ENCODE measurements around the gene SOHLH2. TPM values are rescaled to one million over a fixed set of nuclear protein-coding genes. Genes with fewer than 3 reads are reported as not detected.

SOHLH2 gene
- total RNA-seq, 1 experiment from 2014 or later = 5.8 TPM

DNA sequence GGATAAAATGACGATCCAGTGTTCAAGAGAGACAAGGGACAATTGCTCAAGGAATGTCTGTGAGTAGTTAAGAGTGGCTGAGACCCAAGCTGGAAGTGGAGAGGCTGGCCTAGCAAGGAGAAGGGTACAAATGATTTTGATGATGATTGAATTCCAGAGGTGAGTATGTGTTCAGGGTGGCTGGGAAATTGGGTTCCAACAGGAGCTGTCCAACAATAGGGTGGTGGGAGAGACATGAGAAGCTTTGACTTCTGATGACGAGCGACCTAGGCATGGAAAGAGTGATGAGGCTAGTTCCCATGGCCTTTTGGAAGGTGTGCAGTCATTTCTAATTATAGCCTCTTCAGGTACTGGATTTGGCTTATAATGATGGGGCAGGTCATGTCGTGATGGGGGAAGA is 54.1 kb downstream of the SOHLH2 start:
- Mint-ChIP-seq H3K4me3 (no peak overlapping the region), H3K4me1 (peaks cover 18% of the 10 kb centered on the region), H3K9me3 (no peaks in the 10 kb centered on the region), H3K36me3 (no peaks in the 10 kb centered on the region), H3K27me3 (ENCODE audit: low read depth) (peaks cover 9% of the 10 kb centered on the region), H3K27ac (no peak overlapping the region)
- DNase-seq (ENCODE audit: low spot score) = no peak
- no peak for TF ChIP-seq TCF7 (CRISPR knock-in tag; IDR thresholded peaks at IDR 0.05; ENCODE audit: low read depth)
- no peak for TF ChIP-seq ATF2 (CRISPR knock-in tag; IDR thresholded peaks at IDR 0.05; ENCODE audit: borderline replicate concordance, low read depth)
- TF ChIP-seq, protein P1, sequence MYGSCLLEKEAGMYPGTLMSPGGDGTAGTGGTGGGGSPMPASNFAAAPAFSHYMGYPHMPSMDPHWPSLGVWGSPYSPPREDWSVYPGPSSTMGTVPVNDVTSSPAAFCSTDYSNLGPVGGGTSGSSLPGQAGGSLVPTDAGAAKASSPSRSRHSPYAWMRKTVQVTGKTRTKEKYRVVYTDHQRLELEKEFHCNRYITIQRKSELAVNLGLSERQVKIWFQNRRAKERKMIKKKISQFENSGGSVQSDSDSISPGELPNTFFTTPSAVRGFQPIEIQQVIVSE (CRISPR knock-in tag; IDR thresholded peaks at IDR 0.05; ENCODE audit: borderline replicate concordance) = no peak
- TF ChIP-seq ZNF232 (CRISPR knock-in tag; IDR thresholded peaks at IDR 0.05) = no peak
- no peak for TF ChIP-seq USF2 (CRISPR knock-in tag; IDR thresholded peaks at IDR 0.05)
- no peak for TF ChIP-seq ZNF219 (CRISPR knock-in tag; IDR thresholded peaks at IDR 0.05; ENCODE audit: borderline replicate concordance)
- no peak for TF ChIP-seq NFE2L1 (CRISPR knock-in tag; IDR thresholded peaks at IDR 0.05)
- TF ChIP-seq RORB (CRISPR knock-in tag; IDR thresholded peaks at IDR 0.05) = no peak
- no peak for TF ChIP-seq NFATC4 (CRISPR knock-in tag; IDR thresholded peaks at IDR 0.05)
- no peak for TF ChIP-seq KAT7 (CRISPR knock-in tag; IDR thresholded peaks at IDR 0.05; ENCODE audit: borderline replicate concordance)
- no peak for TF ChIP-seq NR2C2 (CRISPR knock-in tag; IDR thresholded peaks at IDR 0.05)
- no peak for TF ChIP-seq ATF6 (CRISPR knock-in tag; IDR thresholded peaks at IDR 0.05)
- TF ChIP-seq, protein P2, sequence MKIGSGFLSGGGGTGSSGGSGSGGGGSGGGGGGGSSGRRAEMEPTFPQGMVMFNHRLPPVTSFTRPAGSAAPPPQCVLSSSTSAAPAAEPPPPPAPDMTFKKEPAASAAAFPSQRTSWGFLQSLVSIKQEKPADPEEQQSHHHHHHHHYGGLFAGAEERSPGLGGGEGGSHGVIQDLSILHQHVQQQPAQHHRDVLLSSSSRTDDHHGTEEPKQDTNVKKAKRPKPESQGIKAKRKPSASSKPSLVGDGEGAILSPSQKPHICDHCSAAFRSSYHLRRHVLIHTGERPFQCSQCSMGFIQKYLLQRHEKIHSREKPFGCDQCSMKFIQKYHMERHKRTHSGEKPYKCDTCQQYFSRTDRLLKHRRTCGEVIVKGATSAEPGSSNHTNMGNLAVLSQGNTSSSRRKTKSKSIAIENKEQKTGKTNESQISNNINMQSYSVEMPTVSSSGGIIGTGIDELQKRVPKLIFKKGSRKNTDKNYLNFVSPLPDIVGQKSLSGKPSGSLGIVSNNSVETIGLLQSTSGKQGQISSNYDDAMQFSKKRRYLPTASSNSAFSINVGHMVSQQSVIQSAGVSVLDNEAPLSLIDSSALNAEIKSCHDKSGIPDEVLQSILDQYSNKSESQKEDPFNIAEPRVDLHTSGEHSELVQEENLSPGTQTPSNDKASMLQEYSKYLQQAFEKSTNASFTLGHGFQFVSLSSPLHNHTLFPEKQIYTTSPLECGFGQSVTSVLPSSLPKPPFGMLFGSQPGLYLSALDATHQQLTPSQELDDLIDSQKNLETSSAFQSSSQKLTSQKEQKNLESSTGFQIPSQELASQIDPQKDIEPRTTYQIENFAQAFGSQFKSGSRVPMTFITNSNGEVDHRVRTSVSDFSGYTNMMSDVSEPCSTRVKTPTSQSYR (CRISPR knock-in tag; IDR thresholded peaks at IDR 0.05) = no peak
- TF ChIP-seq HMGXB4 (CRISPR knock-in tag; IDR thresholded peaks at IDR 0.05) = no peak
- no peak for TF ChIP-seq ZNF121 (CRISPR knock-in tag; IDR thresholded peaks at IDR 0.05)
- no peak for TF ChIP-seq JUN (CRISPR knock-in tag; IDR thresholded peaks at IDR 0.05)
- TF ChIP-seq PRRX2 (CRISPR knock-in tag; IDR thresholded peaks at IDR 0.05) = no peak
- no peak for TF ChIP-seq FOXK1 (CRISPR knock-in tag; IDR thresholded peaks at IDR 0.05)
- TF ChIP-seq ERG (CRISPR knock-in tag; IDR thresholded peaks at IDR 0.05) = no peak
- no peak for ATAC-seq
- ChIA-PET CTCF (no interaction called here), POLR2A (no interaction called here)

Data from WTC11 (cell line).